NK-92 (cell line): Measurements from ENCODE around the gene ATP9B.
"Not testable (repeated sequence)": the region's sequence is repeated elsewhere in the genome, so short reads cannot be mapped to it uniquely, and the experiment has no call there.

Experiments
- DNase-seq: peaks from one replicate; lab custom pipeline; 2025; ENCODE audit not compliant: unreplicated experiment; lab: John Stamatoyannopoulos, UW

ATP9B gene

DNA sequence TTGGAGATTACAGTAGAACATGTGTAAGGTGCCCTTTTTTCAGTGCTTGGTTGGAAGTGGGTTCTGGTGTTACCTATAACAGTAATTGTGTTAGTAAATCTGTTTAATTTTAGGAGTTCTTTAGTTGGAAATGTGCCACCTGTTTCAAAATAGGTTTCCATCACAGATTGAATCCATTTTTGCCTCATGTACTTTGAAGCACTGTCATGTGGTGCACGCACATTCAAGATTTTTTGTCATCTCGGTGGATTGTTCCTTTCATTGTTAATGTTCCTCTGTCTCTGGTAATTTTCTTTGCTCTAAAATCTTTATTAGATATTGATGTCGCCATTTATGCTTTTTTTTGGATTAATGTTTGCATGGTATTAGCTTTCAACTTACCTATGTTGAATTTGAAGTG lies 1.3 kb downstream of the ATP9B start:
- DNase-seq: no peak

DNA sequence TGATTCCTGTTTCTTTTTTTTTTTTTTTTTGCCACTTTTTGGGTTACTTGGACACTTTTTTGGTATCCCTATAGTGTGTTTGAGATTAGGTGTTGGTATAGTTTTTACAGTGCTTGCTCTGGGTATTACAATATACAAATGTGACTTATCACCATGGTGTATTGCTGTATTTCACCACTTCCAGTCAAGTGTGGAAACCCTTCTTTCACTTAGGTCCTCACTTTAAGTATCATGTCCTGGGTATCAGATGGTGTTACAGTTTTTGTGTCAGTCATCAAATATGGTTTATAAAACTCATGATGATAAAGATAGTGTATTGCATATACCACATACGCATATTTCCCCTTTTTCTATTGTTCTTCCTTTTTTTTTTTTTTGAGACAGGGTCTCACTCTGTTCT lies 1.8 kb downstream of the ATP9B start:
- DNase-seq: no peak

DNA sequence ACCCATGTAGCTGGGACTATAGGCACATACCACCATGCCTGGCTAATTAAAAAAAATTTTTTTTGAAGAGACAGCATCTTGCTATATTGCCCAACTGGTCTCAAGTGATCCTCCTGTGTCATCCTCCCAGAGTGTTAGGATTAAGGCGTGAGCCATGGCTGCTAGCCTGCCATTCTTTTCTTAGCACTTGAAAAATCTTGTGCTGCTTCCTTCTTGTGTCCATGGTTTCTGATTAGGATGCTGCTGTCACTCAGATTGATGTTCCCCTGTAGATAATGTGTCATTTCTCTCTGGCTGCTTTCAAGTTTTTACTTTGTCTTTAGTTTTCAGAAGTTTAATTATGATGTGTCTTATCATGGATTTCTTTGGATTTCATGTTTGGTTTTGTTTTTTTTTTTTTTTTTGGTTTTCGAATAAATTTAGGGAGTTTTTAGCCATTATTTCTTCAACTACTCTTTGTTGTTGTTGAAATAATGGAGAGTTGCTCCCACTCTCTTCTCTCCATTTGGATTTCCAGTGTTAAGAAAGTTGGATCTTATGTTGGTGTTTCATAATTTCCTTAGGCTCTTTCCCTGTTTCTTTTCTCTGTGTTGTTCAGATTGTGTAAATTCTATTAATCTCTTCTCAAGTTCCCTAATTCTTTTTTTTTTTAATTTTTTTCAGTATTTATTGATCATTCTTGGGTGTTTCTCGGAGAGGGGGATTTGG lies 2.5 kb downstream of the ATP9B start:
- DNase-seq: no peak

DNA sequence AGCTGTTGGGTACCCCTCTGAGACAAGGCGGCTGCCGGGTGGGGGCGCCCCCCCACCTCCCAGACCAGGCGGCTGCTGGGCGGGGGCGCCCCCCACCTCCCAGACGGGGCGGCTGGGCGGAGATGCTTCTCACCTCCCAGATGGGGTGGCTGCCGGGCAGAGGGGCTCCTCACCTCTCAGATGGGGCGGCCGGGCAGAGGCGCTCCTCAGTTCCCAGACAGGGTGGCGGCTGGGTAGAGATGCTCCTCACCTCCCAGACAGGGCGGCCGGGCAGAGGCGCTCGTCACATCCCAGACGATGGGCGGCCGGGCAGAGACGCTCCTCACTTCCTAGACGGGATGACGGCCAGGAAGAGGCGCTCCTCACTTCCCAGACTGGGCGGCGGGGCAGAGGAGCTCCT lies 3.5 kb downstream of the ATP9B start:
- not testable (repeated sequence) for DNase-seq

DNA sequence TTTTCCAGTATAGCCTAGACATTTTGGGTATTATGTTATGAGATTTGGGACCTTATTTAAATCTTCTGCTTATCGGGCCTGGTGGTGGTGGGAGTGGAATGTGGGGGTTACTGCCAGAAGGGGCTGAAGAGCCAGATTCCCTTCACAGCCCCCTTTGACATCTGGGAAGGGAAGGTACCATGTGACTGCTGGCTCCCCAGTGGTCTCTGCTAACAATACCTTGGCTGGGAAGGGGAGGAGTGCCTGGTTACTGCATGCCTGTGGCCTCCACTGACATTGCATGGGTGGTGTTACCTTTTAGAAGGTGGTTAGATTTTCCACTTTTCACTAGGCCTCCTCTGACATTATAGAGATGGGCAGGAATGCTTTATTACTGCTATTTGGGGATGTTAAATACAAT lies 8.0 kb downstream of the ATP9B start:
- no peak for DNase-seq

DNA sequence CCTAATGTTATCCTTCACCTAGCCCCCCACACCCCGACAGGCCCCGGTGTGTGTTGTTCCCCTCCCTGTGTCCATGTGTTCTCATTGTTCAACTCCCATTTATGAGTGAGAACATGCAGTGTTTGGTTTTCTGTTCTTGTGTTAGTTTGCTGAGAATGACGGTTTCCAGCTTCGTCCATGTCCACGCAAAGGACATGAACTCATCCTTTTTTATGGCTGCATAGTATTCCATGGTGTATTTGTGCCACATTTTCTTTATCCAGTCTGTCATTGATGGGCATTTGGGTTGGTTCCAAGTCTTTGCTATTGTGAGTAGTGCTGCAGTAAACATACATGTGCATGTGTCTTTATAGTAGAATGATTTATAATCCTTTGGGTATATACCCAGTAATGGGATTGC lies 9.6 kb downstream of the ATP9B start:
- not testable (repeated sequence) for DNase-seq

DNA sequence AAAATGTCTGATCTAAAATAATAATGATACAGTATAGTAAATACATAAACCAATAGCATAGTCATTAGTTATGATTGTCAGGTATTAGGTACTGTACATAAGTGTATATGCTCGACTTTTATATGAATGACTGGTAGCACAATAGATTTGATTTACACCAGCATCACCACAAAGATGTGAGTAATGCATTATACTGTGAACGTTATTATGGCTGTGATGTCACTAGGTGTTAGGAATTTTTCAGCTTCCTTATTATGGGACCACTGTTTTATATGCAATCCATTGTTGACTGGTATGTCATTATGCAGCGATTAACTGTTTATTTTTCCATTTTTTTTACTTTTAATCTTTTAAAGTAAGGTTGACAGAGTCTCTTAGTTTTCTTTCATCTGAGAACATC lies 23.7 kb downstream of the ATP9B start:
- DNase-seq: no peak

DNA sequence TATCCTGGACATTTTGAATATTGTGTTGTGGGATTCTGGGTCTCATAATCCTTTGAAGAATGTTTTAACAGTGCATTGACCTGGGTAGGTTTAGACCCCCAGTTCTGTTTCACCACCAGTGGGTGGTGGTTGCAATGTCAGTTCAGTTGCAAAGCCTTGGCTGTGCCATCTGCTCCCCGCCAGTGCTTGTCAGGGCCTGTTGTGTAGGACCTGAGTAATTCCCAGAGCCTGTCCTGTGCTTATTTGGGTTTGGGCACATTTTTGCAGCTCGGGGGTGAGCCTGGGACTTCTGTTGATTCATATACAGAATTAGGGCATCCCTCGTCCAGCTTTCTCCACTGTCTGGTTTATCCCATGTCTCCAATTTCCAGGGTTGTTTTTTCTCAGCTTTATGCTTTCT lies 24.8 kb downstream of the ATP9B start:
- DNase-seq: no peak

DNA sequence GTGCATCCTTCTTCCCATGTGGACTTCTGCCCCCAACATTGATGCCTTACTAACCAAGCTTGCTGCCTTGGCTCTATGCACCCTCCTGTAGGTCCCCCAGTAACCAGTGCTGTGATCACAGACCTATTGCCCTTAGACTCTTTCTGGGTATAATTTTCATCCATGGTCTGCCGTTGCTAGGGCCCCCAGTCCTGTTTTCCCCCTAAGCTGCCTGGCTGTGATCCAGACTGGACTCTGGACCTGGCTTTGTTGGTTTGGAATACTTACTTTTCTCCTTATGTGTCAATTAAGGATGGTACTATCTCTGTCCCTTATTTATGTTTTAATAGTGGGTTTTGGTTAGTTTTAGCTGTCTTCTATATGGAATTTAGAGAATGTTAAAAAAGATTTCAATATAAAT lies 26.0 kb downstream of the ATP9B start:
- no peak for DNase-seq

DNA sequence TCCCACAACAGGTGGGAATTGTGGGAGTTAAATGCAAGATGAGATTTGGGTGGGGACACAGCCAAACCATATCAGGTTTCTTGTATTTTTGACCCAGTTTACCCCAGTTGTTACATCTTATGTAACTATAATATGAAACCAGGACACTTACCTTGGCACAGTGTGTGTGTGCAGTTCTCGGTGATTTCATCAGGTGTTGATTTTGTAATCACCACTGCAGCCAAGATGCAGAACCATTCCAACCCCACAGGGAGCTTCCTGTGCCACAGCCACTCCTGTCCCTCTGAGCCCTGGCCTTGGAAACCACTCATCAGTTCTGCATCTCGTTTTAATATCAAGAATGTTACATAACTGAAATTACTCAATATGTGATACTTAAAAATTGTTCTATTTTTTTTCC lies 31.8 kb downstream of the ATP9B start:
- DNase-seq: no peak

DNA sequence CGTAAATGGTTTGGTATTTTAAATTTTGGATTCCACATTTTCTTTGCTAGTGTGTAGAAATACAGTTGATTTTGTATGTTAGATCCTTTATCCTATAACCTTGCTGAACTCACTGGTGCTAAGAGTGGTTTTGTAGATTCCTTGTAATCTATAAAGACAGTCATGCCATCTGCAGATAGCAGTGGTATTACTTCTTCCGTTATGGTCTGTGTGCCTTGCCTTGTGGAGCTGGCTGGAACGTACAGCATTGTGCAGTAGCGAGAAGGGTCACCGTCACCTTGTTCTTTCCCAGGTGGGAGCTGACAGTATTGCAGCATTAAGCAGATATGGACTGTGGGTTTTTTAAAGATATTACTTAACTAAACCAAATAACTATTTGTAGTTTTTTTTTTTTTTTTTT lies 33.7 kb downstream of the ATP9B start:
- no peak for DNase-seq

DNA sequence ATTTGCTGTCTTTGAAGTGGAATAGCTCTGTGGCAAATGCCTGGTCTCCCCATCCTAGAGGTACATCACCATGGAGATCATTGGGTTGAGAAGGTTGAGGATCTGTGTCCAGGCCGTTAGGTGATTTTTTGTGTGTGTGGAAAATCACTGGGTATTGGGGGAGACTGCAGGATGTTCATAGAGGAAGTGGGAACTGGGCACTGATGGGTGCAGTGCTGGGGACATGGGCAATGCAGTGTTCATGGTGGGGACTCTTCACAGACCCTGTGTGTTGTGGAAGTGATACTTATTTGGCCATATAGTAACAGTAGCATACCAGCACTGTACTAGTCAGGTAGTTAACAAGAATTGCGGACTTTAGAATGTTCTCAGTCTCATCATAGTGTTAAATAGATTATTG lies 34.9 kb downstream of the ATP9B start:
- DNase-seq: no peak

DNA sequence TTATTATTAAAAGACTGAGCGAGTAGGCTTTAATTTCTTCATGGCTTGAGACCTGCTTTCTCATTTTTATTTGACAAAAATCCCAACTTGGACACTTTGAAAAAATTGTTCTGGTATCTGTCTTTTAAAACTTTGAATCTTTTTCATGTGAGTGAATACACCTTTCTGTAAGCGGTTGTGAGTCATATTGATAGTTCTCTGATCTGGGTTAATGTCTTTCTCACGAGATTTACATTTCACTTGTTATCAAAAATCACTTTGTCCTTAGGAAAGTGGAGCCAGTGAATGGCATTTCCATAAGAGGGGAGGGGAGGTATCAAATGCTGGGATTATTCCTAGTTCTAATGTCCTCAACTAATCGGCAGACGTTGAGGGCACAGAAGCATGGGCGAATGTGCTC lies 36.3 kb downstream of the ATP9B start:
- no peak for DNase-seq

DNA sequence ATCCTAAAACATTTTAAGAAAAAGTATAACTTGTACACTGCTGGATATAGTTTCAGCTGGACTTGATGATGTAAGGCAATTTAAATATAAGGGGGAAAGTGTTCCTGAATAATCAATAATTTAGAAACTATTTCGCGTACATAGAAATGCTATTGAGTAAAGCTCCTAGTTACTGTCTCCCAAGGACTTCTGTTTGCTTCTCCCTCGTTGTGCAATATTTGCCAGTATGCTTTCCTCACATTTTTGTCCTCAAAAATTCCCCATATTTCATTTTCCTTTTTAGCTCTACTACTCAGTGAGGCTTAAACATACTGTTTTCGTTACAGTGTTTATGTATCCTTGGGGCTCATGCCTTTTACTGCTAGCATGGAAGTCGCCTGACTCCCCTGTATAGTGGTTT lies 36.9 kb downstream of the ATP9B start:
- DNase-seq: no peak

DNA sequence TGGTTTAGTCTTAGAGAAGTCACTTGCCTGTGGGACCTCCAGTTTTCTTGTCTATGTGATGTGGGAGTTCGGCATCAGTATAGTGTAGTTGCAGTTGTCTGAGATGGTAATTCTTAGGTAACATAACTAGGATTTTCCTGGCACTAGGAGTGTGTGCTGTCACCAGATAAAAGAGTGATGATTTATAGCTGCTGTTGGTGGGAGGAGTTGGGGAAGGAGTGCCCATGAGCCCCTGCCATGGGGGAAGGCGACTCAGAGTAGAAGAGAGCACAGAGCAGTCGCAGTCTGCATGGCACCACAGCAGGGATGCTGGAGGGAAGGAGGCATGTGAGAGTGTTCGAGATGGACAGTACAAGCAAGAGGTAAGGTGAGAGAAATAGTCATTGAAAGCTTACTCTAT lies 38.7 kb downstream of the ATP9B start:
- no peak for DNase-seq

DNA sequence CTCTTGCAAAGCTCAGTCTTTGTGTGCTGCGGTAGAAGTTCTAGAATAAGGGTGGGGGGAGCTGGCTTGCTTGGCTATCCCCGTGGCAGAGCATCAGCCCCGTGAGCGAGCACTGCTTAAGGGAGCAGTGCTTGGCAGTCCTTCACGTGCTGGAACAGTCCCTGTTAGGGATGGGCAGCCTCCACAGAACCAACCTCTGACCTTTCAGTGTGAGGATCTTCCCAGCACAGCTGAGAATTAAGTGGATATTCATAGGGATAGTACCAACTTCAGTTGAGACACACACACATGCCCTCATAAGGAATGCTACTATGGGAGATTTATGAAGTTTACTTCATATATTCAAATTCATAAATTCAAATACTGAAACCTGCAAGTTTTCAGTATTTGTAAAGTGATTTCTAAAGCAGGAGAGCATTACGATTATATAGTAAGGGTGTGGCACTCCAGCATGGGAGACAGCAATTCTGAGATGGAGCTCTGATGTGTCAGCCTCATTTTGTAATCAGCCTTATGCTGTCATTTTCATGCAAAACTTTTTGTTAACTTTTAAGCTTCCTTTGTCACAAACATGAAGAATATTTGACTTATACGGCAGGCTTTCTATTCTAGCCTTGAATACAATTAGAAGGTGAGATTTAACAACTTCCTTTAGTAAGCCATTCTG lies 39.5 kb downstream of the ATP9B start:
- no peak for DNase-seq

DNA sequence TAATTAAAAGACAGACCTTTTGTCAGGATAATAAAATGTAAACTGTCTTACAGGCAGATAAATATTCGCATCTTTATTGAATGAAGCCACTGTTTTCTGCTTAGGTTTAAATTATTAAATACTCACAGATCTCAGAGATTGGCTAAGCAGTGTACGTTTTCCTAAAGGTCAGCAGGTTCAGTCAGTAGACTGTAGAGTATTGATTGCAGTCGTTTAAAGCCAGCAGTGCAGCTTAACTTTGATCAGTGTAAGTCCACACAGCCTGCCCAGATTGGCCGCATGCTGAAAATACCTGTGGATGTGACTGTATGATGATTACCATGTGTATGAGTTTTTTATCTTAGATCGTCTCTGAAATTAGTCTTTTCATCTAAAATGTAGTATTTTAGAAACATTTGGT lies 42.3 kb downstream of the ATP9B start:
- no peak for DNase-seq

DNA sequence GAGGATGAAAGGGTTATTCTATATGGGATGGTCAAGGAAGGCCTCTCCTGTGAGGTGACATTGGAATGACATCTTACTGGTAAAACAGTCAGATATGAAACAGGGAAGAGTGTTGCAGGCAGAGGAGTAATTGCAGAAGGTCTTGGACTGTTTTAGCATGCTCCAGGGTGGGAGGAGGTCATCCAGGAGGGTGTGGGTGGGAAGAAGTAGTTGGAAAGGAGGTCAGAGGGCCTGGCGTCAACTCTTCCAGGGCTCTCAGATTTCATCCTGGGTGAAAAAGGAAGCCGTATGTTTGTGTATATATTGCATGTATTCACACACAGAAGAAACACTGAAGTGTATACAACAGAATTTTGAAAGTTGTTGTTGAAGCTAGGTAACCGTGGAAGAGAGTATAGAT lies 48.2 kb downstream of the ATP9B start:
- no peak for DNase-seq

DNA sequence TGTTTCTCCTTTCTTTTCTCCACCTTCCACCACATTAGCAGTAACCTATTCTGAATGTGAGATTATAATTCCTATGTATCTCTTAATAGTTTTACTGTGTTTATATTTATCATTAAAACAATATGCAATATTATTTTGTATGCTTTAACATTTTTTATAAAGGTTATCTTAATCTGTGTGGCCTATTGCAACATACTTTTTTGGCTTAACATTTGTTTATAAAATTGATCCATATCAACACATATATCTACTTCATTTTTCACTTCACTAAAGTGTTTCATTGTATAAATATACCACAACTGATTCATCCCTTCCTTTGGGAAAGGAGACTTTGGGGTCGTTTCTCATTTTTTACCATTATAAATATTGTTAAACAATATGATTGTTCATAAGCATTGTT lies 48.6 kb downstream of the ATP9B start:
- DNase-seq: no peak

DNA sequence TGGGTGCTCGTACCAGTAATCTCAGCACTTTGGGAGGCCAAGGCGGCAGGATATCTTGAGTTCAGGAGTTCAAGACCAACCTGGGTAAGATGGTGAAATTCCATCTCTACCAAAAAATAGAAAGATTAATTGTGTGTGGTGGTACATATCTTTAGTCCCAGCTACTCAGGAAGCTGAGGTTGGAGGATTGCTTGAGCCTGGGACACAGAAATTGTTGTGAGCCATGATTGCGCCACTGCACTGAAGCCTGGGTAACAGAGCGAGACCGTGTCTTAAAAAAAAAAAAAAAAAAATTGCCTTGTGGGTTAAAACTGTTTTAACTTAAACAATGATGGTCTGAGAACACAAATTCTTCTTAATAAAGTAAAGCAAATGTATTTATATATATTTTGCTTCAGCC lies 49.6 kb downstream of the ATP9B start:
- no peak for DNase-seq

DNA sequence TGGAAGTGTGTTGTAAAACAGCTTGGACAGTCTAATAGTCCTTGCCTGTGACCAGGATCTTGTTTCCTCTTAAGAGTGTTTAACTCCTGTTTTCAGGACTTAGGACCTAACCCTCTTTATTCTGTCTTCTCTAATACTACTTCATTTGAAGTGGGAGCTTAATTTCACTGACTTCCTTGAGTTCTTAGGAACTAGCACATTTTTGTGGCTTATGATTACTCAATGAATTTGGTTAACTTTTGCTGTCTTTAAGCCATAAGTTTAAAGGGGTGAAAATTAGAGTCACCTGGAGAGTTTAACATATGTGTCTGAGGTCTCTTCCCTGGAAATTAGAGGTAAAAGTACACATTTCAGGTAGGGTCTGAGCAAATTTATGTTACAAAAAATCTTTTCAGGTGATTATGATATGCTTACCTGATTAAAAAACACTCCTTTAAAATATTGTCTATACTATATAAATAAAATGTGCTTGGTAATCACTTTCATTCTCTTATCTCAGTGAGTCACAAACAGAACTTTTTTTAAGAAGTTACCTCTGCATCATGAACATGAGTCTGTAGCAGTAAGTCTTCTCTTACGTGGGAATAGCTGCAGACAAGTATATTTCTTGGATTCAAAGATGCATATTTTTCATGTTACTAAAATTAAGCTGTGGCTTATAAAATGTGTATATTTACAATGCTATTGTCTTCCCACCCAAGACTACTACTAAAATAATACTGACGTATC lies 52.7 kb downstream of the ATP9B start:
- no peak for DNase-seq

DNA sequence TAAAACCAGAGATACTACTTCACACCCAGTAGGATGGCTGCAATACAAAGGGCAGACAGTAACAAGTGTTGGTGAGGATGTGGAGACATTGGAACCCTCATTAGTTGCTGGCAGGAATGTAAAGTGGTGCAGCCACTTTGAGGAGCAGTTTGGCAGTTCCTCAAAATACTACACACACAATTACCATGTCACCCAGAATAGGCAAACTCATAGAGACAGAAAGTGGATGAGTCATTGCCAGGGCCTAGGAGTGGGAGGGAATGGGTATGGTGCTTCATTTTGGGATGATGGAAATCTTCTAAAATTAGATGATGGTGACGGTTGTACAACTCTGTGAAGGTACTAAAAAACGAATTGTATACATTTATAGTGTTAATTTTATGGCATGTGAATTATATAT lies 54.8 kb downstream of the ATP9B start:
- no peak for DNase-seq
